HepG2 (cell line): ENCODE data around the gene PLEKHB2. TPM values are rescaled to one million over a fixed set of nuclear protein-coding genes. Genes with fewer than 3 reads are reported as not detected.

Source experiments
- ATAC-seq: fragments of 200-7000 bp; cut with Tn5 transposase; 3 replicates; pipeline ENCODE4 v1.9.1; 2020; ENCODE audit warnings: mild to moderate bottlenecking, moderate library complexity
- BruUV-seq: library from RNA; stranded (reverse); fragments of 400-500 nt; replicated peaks from 2 replicates; lab custom pipeline; 2021; lab: Mats Ljungman, UMichigan
- CTCF ChIA-PET: fragments of 300-600 bp; formaldehyde crosslinking; extraction: SDS; loops from one replicate; lab custom pipeline; 2021; ENCODE audit warnings: low total read pairs, inconsistent platforms, low intra/inter-chr PET ratio; lab: Yijun Ruan, JAX
- POLR2A ChIA-PET: fragments of 350-600 bp; sonication (Branson Sonifier 250); formaldehyde crosslinking; loops from one replicate; lab custom pipeline; 2020; ENCODE audit warnings: antibody characterized with exemption, inconsistent platforms; lab: Yijun Ruan, JAX
- DNase-seq: peaks from one replicate; pipeline ENCODE4 v3.0.0-alpha.2; 2015; ENCODE audit warnings: low spot score
- FAIRE-seq: peaks from 3 replicates; lab custom pipeline; 2011; peaks lifted over from hg19 to GRCh38; lab: Jason Lieb, UNC
- H2AFZ ChIP-seq: one replicate; pipeline ENCODE4 v1.6.1; 2011; ENCODE audit warnings: low read length, inconsistent platforms
- H3K27ac ChIP-seq: fragments of 300-600 bp; 3 replicates; pipeline ENCODE4 v1.8.0; 2011; ENCODE audit warnings: mixed run types, mild to moderate bottlenecking, mixed read lengths, low read length, inconsistent platforms; ENCODE audit not compliant: insufficient read depth; ENCODE audit errors: extremely low read length
- H3K27me3 ChIP-seq, 2 experiments: fragments of 200-600 bp in 1 of 2; 2 replicates in 1 of 2; 3 replicates in 1 of 2; pipeline versions ENCODE4 v1.6.0 to v1.8.0; 2011; ENCODE audit warnings: low read length in 2 of 2, mild to moderate bottlenecking in 2 of 2, moderate library complexity in 2 of 2, inconsistent platforms in 1 of 2; ENCODE audit not compliant: insufficient read depth in 2 of 2, control insufficient read depth in 1 of 2
- H3K36me3 ChIP-seq, 2 experiments: fragments of 200-600 bp in 1 of 2; replicated peaks in 1 of 2; 2 replicates in 1 of 2; 3 replicates in 1 of 2; pipeline versions ENCODE4 v1.5.1 to v1.8.0; 2011; ENCODE audit warnings: low read length in 2 of 2, inconsistent platforms in 1 of 2; ENCODE audit not compliant: insufficient read depth in 2 of 2, control insufficient read depth in 1 of 2
- H3K4me1 ChIP-seq: 2 replicates; pipeline ENCODE4 v1.5.1; 2012; ENCODE audit warnings: low read length, inconsistent platforms; ENCODE audit not compliant: insufficient read depth
- H3K4me2 ChIP-seq: 2 replicates; pipeline ENCODE4 v1.6.0; 2011; ENCODE audit warnings: low read depth, low read length, inconsistent platforms
- H3K4me3 ChIP-seq, 3 experiments: fragments of 200-600 bp in 1 of 3; sonication (generic), shearing (Covaris generic) in 1 of 3; replicated peaks in 1 of 3; 2 replicates each; pipeline ENCODE4 v1.5.1; 2011 to 2016; ENCODE audit warnings: low read length in 3 of 3, inconsistent platforms in 2 of 3, low read depth in 2 of 3, mild to moderate bottlenecking in 2 of 3, control low read depth in 1 of 3, mixed read lengths in 1 of 3; ENCODE audit not compliant: insufficient read depth in 1 of 3
- H3K79me2 ChIP-seq: one replicate; pipeline ENCODE4 v1.6.1; 2011; ENCODE audit warnings: low read length, inconsistent platforms; ENCODE audit not compliant: insufficient read depth
- H3K9ac ChIP-seq: 2 replicates; pipeline ENCODE4 v1.6.0; 2011; ENCODE audit warnings: mild to moderate bottlenecking, low read depth, low read length, inconsistent platforms; ENCODE audit not compliant: insufficient read depth
- H3K9me3 ChIP-seq: 2 replicates; pipeline ENCODE4 v1.5.1; 2012; ENCODE audit warnings: mild to moderate bottlenecking, low read length
- H4K20me1 ChIP-seq: 2 replicates; pipeline ENCODE4 v1.6.0; 2011; ENCODE audit warnings: inconsistent platforms, mild to moderate bottlenecking, low read length, moderate library complexity; ENCODE audit not compliant: insufficient read depth
- DNMT1 ChIP-seq: sonication (generic); formaldehyde crosslinking; IDR thresholded peaks from 2 replicates; pipeline ENCODE4 v1.5.1; 2020; ENCODE audit warnings: mild to moderate bottlenecking, missing genetic modification reagents
- MXD4 ChIP-seq: IDR thresholded peaks from 2 replicates; pipeline ENCODE4 v1.6.1; 2016; ENCODE audit warnings: mild to moderate bottlenecking, missing biosample characterization, missing genetic modification reagents
- NFKBIZ ChIP-seq: IDR thresholded peaks from 2 replicates; pipeline ENCODE4 v1.6.1; 2018; ENCODE audit warnings: missing genetic modification reagents, missing compliant biosample characterization
- PLSCR1 ChIP-seq: sonication (generic); formaldehyde crosslinking; IDR thresholded peaks from 2 replicates; pipeline ENCODE4 v1.5.0; 2020; ENCODE audit warnings: missing genetic modification reagents, mild to moderate bottlenecking, borderline replicate concordance
- SMAD9 ChIP-seq: sonication (generic); formaldehyde crosslinking; IDR thresholded peaks from 2 replicates; pipeline ENCODE4 v1.5.1; 2020; ENCODE audit warnings: mild to moderate bottlenecking, missing genetic modification reagents
- SNAPC2 ChIP-seq: sonication (generic); formaldehyde crosslinking; IDR thresholded peaks from 2 replicates; pipeline ENCODE4 v1.8.1; 2022; ENCODE audit warnings: mild to moderate bottlenecking, missing genetic modification reagents
- ZEB1 ChIP-seq: IDR thresholded peaks from 2 replicates; pipeline ENCODE4 v1.6.1; 2012; ENCODE audit warnings: mild to moderate bottlenecking, low read depth, inconsistent platforms; ENCODE audit not compliant: insufficient replicate concordance
- ZFX ChIP-seq: sonication (generic); formaldehyde crosslinking; IDR thresholded peaks from 2 replicates; pipeline ENCODE4 v1.4.0; 2020; ENCODE audit warnings: mild to moderate bottlenecking, low read depth, missing genetic modification reagents, moderate library complexity
- ZNF567 ChIP-seq: sonication (generic); formaldehyde crosslinking; IDR thresholded peaks from 2 replicates; pipeline ENCODE4 v1.8.1; 2023; ENCODE audit warnings: mild to moderate bottlenecking, missing genetic modification reagents, borderline replicate concordance
- ZNF574 ChIP-seq: sonication (generic); formaldehyde crosslinking; IDR thresholded peaks from 2 replicates; pipeline ENCODE4 v1.4.0; 2020; ENCODE audit warnings: missing genetic modification reagents
- ZSCAN31 ChIP-seq: sonication (generic); formaldehyde crosslinking; IDR thresholded peaks from 2 replicates; pipeline ENCODE4 v1.5.0; 2020; ENCODE audit warnings: low read depth, mild to moderate bottlenecking, missing genetic modification reagents
- WGBS: methylation state at CpG from one replicate; pipeline ENCODE4 v1.1.6; 2017; ENCODE audit warnings: low lambda C conversion rate; 5-methylcytosine and 5-hydroxymethylcytosine counted together
- in situ Hi-C: cut with HindIII; loops from 2 replicates; pipeline ENCODE4 v1.10.0; 2017; ENCODE audit warnings: low pct_unique_long_range_greater_than_20kb; ENCODE audit not compliant: extremely low pct_ligation_motif_present
- intact Hi-C: fragments of 100-400 bp; cut with micrococcal nuclease; formaldehyde crosslinking; loops from one replicate; pipeline ENCODE4 v1.10.0; 2022; ENCODE audit not compliant: unreplicated experiment
- polyA plus RNA-seq, 8 experiments: library from polyadenylated mRNA; depleted of rRNA in 3 of 8; stranded (reverse) in 7 of 8; unstranded in 1 of 8; fragments of >200 nt; fragmentation: Illumina TruSeq in 4 of 8; extraction: Trizol in 4 of 8; gene quantifications; 2 replicates each; pipeline versions ENCODE4 v1.2.1 to v1.2.3, GENCODE V29; 2011 to 2016; ENCODE audit warnings: low read depth in 4 of 8, missing spikeins in 1 of 8, mixed read lengths in 1 of 8; ENCODE audit not compliant: insufficient read depth in 1 of 8
- total RNA-seq, 5 experiments: library from RNA; depleted of rRNA; stranded (reverse); fragments of >200 nt; fragmentation: Illumina TruSeq; extraction: Trizol; gene quantifications; 2 replicates each; pipeline ENCODE4 v1.2.3, GENCODE V29; 2016; ENCODE audit warnings: low read depth in 1 of 5

Gene PLEKHB2
- total and polyA plus RNA-seq, 2 of the 13 experiments (the other 11 are each of a cell fraction or from before 2014, with no cell fraction given): 73.0 to 78.9 TPM

- no peaks in the 10 kb centered on the region for H3K9me3 ChIP-seq
- ChIA-PET CTCF (no interaction called here), POLR2A (no interaction called here)
- intact Hi-C loops (no loop called here), in situ Hi-C loops (loop anchor here (10.0 kb wide), 1 partner anchor 192 kb away; no protein-coding TSS in a partner anchor)
- no TSS peak for BruUV-seq
- H3K27me3 ChIP-seq: no peaks in the 10 kb centered on the region
- H3K36me3 ChIP-seq: peaks cover 36 to 87% of the 10 kb centered on the region in 2 experiments
- no peaks in the 10 kb centered on the region for H3K4me1 ChIP-seq
- 97% methylated on average over 5 of the region's 5 CpGs for WGBS
- DNase-seq (no peak), ATAC-seq (no peak), FAIRE-seq (no peak)
- no peak overlapping the region for H3K9ac ChIP-seq
- H3K27ac ChIP-seq: no peak overlapping the region
- H2AFZ ChIP-seq: no peak overlapping the region
- no peak overlapping the region for H3K4me3 ChIP-seq
- no peaks in the 10 kb centered on the region; the same call in 1 of the 2 replicates for H4K20me1 ChIP-seq
- no peak overlapping the region for H3K4me2 ChIP-seq
- H3K79me2 ChIP-seq: peaks cover 4% of the 10 kb centered on the region
- TF ChIP-seq NFKBIZ (CRISPR knock-in tag): no peak
- TF ChIP-seq ZNF574: no peak
- no peak for TF ChIP-seq SMAD9 (CRISPR knock-in tag)
- no peak for TF ChIP-seq ZEB1
- no peak for TF ChIP-seq ZSCAN31
- TF ChIP-seq ZNF567 (CRISPR knock-in tag): no peak
- TF ChIP-seq ZFX (CRISPR knock-in tag): no peak
- no peak for TF ChIP-seq DNMT1 (CRISPR knock-in tag)
- TF ChIP-seq MXD4: no peak
- no peak for TF ChIP-seq SNAPC2 (CRISPR knock-in tag)
- no peak for TF ChIP-seq PLSCR1 (CRISPR knock-in tag)
These were observed 37.7 kb downstream of the PLEKHB2 start for GRCh38 chr2:131142849-131143248.
